NCI-H82 (cell line): Measurements from ENCODE around the gene TMTC1.

Source experiments
- DNase-seq: peaks from one replicate; lab custom pipeline; 2025; lab: John Stamatoyannopoulos, UW

The TMTC1 gene

DNA sequence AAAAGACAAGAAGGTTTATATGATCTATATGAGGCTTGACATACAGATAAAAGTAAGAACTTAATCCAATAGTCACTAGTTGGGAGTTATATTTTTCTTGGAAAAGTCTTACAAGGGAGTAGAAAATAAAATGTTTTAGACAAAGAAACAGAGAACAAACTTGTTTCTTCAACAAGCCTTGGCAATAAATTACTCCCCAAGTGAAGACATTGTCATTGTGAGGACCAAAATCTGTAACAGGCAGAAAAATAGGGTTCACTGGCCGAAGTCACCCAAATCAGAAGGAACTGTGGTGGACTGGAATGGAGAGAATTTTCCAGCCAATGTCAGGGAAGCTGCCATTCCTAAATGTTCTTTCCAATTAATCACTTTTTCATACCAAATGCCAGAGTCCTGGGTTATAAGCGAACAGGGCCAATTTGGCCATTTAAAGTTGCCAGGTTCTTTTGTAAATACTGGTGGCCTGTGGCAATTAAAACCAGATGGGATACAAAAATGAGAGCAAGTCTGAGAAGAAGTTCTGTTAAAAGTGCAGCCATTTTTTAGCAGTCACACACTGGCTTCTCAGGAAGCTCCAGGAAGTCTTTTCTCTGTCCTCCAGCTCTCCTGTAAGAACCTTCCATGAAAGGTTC is 168.9 kb downstream of the TMTC1 start:
- DNase-seq, result no peak

- no peak for DNase-seq
Observed at GRCh38 chr12:29612912-29613311, 170.8 kb downstream of the TMTC1 start.

DNA sequence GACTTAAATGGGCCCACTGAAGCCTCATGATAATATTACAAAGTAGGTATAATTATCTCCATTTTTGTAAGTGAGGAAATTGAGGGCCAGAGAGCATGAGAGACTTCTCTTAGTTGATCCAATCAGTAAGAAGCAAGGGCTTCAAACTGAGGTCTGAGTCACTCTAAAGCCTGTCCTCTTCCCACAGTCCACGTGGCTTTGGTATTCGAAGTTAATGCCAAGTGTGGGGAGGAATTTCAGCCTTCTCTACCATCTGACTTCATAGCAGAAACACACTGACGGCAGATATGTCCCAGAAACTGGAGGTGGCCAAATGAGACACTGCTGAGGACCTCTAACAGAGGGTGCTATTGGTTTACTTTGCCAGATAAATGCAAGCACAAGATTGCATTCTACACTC is 171.8 kb downstream of the TMTC1 start:
- DNase-seq, result no peak

- DNase-seq, result no peak
Observed at GRCh38 chr12:29610473-29611170, 173.1 kb downstream of the TMTC1 start.

- no peak for DNase-seq
Observed at GRCh38 chr12:29609431-29610215, 174.1 kb downstream of the TMTC1 start.

DNA sequence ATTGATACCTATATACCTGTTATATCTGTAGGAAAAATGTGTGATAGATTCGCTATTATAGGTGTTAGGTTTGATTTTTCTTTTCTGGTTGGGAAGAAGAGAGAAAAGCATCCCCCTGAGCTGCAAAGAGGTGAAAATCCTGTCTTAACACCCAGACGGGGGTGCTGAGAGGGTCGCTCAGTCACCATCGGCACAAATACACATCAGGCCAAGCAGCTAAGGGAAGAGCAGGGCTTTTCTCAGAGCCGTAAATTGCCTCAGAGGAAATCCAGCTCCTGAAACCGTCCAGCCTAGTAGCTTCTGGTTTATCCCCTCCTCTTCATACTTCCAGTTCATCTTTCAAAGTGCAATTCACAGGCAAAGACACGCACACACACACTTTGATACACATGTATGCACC is 175.2 kb downstream of the TMTC1 start:
- no peak for DNase-seq

- DNase-seq, result no peak
Observed at GRCh38 chr12:29599381-29599780, 184.4 kb downstream of the TMTC1 start.

DNA sequence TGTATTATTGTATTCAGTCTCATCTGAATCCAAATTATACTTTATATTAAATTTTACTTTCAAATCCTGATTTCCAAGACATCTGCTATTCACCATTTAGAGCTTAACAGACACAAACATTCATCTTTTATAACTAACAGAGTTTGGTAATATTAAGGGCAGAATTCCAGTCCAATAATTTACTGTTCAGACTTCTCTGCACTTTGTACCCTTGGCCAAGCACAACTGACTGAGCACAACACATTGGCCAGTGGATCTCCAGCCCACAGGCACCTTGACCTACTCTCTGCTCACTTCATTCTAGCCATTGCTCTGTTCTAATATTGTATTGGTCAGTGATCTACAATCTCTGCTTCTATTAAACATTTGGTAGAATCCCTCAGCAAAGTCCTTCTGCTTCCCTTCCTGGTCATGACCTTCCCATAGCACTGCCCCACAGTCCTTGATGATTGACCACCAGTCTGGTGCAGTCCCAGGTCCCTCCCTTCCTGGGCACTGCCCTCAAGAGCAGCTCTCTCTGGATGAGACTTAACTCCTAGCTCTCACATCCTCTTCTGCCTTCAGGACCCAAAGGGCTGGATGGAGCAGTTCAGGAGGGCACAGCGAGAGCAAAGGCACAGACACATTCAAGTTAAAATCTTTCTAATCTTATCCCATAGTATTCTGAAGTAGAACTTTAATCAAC is 188.5 kb downstream of the TMTC1 start:
- no peak for DNase-seq

GRCh38 chr12:29593001-29593400 is 190.7 kb downstream of the TMTC1 start:
- no peak for DNase-seq

GRCh38 chr12:29591140-29592020 is 192.4 kb downstream of the TMTC1 start:
- DNase-seq, result peak; percentile 15

DNA sequence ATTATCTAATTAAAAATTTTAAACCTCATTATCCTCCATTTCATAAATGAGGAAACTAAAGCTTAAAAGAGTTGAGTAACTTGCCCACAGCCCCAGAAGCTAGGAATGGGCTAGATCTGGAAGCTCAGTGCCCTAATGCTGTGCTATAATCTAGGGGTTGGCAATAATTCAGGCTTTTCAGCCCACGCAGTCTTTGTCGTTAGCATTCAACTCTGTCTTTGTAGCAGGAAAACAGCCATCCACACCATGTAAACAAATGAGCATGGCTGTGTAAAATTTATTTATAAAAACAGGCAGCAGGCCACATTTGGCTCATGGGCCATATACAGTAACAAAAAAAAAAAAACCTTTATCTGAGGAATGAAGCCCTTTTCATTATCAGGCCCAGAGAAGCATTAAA is 193.9 kb downstream of the TMTC1 start:
- no peak for DNase-seq

DNA sequence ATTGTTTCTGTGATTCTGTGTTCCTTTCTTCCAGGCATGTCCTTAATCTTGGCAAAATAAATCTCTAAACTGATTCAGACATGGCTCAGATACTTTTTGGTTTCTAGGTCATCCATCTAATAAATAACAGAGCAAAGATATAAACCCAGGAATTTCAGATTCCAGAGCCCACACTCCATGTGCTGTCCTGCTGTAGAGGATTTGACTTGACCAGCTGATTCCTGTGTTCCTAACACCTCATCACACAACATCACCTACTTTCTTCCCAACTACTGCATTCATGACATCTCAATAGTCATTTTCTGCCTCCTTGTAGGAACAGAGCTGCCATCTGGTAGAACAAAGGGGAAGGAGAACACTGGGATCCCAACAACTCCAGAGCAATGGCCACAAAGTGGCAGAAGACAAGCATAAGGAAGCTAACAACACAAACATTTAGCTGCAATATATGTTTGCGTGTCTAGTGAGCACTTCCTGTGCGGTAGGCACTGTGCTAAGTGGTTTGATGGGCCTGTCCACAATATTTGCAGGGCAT is 194.4 kb downstream of the TMTC1 start:
- no peak for DNase-seq

GRCh38 chr12:29582677-29583272 is 201.0 kb downstream of the TMTC1 start:
- DNase-seq, result no peak

DNA sequence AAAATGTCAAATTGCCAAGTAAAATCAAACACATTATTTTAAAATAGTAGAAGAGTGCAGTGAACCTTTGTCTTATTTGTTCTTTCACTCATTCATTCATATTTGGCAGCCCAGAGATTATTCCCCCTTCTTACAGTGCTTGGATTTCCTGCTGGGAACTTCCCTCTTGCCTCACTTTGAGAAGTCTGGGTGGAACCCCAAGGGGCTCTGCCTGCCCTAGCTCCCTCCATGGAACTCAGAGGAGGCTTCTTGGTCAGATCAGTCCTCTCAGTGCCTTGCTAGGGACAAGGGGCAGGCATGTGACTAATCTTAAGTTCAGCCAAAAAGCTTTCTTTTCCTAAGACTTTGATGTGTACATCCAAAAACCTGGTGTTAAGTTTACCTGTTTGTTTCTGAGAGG is 201.6 kb downstream of the TMTC1 start:
- DNase-seq, result no peak

DNA sequence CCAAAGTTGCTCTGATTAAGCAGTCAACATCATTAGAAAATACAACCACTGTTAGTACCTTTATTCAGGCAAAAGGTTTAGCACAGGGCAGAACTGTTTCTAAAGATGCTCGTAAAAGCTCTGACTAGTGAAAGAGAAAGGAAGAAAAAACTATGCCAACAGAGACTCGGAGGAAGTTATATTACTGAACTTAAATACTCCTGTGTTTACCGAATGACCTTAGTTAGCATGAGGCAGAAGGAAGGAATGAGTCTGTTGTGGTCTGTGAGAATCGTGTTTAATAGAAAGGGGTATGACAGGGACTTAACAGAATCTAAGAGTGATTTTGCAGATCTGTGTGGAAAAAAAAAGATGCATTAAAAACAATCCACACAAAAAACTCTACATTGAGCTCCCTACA is 202.1 kb downstream of the TMTC1 start:
- no peak for DNase-seq

GRCh38 chr12:29580971-29581370 is 202.8 kb downstream of the TMTC1 start:
- no peak for DNase-seq

- DNase-seq, result no peak
Observed at GRCh38 chr12:29578731-29579130, 205.0 kb downstream of the TMTC1 start.

DNA sequence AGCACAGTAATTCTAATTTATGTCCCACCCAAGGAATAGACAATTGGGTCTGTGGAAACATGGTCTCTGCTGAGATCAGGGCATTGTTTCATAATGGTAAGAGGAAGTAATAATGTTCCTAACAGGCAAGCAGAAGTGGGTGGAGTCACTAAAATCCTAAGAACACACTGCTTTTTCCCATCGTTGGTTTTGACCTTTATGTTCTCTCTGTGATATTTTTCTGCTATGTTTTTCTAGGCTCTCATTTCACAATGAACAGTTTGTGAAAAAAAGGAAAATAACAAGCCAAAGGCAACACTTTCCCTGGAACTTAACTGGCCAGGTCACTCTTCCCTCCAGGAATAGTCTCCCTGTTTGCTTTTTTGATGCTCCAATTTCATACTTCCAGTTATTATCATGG is 205.7 kb downstream of the TMTC1 start:
- DNase-seq, result no peak

DNA sequence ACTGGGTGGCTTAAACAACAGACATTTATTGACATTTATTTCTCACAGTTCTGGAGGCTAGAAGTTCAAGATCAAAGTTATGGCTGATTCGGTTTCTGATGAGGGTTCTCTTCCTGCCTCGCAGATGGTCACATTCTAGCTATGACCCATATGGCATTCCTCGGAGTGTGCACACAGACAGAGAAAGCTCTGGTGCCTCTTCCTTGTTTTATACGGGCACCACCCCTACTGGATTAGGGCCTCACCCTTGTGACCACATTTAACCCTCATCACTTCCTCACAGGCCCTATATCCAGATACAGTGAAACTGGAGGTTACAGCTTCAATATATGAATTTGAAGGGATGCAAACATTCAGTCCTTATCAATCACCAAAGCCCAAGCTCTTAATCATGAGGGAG is 209.2 kb downstream of the TMTC1 start:
- no peak for DNase-seq

GRCh38 chr12:29572938-29573337 is 210.8 kb downstream of the TMTC1 start:
- DNase-seq, result no peak

- DNase-seq, result no peak
Observed at GRCh38 chr12:29572464-29572863, 211.3 kb downstream of the TMTC1 start.
